Measurements from ENCODE around the gene TSSC4. TPM values are rescaled to one million over a fixed set of nuclear protein-coding genes. Genes with fewer than 3 reads are reported as not detected.
A peak's percentile ranks its signal among the peaks of the same experiment; 100 is the strongest.

Gene TSSC4
- total RNA-seq, 1 experiment from 2014 or later, result 47.1 TPM

- peak overlapping the region; percentile 97 for H3K4me2 ChIP-seq (ENCODE audit: low read length)
- H3K36me3 ChIP-seq (ENCODE audit: control insufficient read depth in 1 of 2, insufficient read depth in 2 of 2, low read length in 2 of 2), result peaks cover 7 to 10% of the 10 kb centered on the region in 2 experiments; a peak in 3 of 4 replicates
- RAD21 ChIA-PET (ENCODE audit: low non-redundant PET in 1 of 2, low total read pairs in 2 of 2, uncharacterized antibody in 2 of 2, unreplicated experiment in 2 of 2), result no interaction called here
- CTCF ChIA-PET, result interaction anchor here (5.0 kb wide), 1 partner anchor 18 kb away, joined by 42 read pairs; no protein-coding TSS in a partner anchor
- H3K27me3 ChIP-seq (ENCODE audit: insufficient read depth, low read length), result no peaks in the 10 kb centered on the region
- intact Hi-C loops (cut with micrococcal nuclease), result loop anchor here (5.0 kb wide), 3 partner anchors 95 to 220 kb away; no protein-coding TSS in a partner anchor
- POLR2A ChIA-PET, result no interaction called here
- TF ChIP-seq RAD21 (IDR thresholded peaks at IDR 0.05; ENCODE audit: low read depth) (no peak), EZH2phosphoT487 (IDR thresholded peaks at IDR 0.05; ENCODE audit: borderline replicate concordance) (no peak), ZBTB33 (IDR thresholded peaks at IDR 0.05; ENCODE audit: extremely low read depth, insufficient replicate concordance, low read length) (no peak), EZH2 (IDR thresholded peaks at IDR 0.05) (no peak), SP1 (IDR thresholded peaks at IDR 0.05; ENCODE audit: low read depth) (no peak), YY1 (IDR thresholded peaks at IDR 0.05; ENCODE audit: extremely low read depth, insufficient replicate concordance, low read depth, low read length) (no peak), POLR2AphosphoS5 (IDR thresholded peaks at IDR 0.05; ENCODE audit: low read depth, low read length) (no peak), SRF (IDR thresholded peaks at IDR 0.05; ENCODE audit: low read depth) (no peak), CBX3 (IDR thresholded peaks at IDR 0.05; ENCODE audit: low read depth) (no peak), CEBPB (IDR thresholded peaks at IDR 0.05; ENCODE audit: low read depth) (no peak), EGR1 (IDR thresholded peaks at IDR 0.05; ENCODE audit: low read depth) (no peak), ZNF274 (IDR thresholded peaks at IDR 0.05; ENCODE audit: low read depth, low read length) (no peak), ATF3 (IDR thresholded peaks at IDR 0.05) (no peak), REST (IDR thresholded peaks at IDR 0.05; ENCODE audit: low read depth) (no peak), SIN3A (IDR thresholded peaks at IDR 0.05; ENCODE audit: low read depth) (no peak), CTCF (IDR thresholded peaks at IDR 0.05 in 2 of 3, conservative IDR thresholded peaks at IDR 0.05 in 1 of 3; ENCODE audit: borderline replicate concordance in 1 of 3, insufficient read depth in 1 of 3, low read depth in 2 of 3, low read length in 2 of 3) (no peak), TCF7L2 (IDR thresholded peaks at IDR 0.05; ENCODE audit: borderline replicate concordance, extremely low read depth, insufficient read depth, insufficient read length) (no peak)
- H3K79me2 ChIP-seq (ENCODE audit: insufficient read depth, low read length), result peaks cover 20% of the 10 kb centered on the region
- H3K9me3 ChIP-seq (ENCODE audit: control insufficient read depth in 1 of 2, insufficient read depth in 1 of 2, low read depth in 1 of 2, low read length in 2 of 2), result no peaks in the 10 kb centered on the region
- peak overlapping the region; percentile 100 for H3K4me3 ChIP-seq (replicated peaks in 1 of 2; ENCODE audit: low read depth in 1 of 2, low read length in 2 of 2)
- ATAC-seq (no peak), DNase-seq (ENCODE audit: low read depth, low spot score) (no peak)
- H3K4me1 ChIP-seq (ENCODE audit: control insufficient read depth in 1 of 2, insufficient read depth in 2 of 2, low read length in 2 of 2), result peaks cover 16 to 27% of the 10 kb centered on the region in 2 experiments
- peak overlapping the region; percentile 96 for H3K9ac ChIP-seq (ENCODE audit: low read length)
- no TSS peak for BruUV-seq (replicated peaks)
- H3K9me2 ChIP-seq (ENCODE audit: insufficient read depth), result no peaks in the 10 kb centered on the region
- H4K20me1 ChIP-seq (ENCODE audit: insufficient read depth), result no peaks in the 10 kb centered on the region
- H2AFZ ChIP-seq (ENCODE audit: low read depth, low read length, poor library complexity, severe bottlenecking), result no peak overlapping the region
- H3K27ac ChIP-seq (ENCODE audit: low read depth, low read length), result peak overlapping the region; percentile 73; the same call in 1 of the 2 replicates
These were observed 1.6 kb downstream of the TSSC4 start for GRCh38 chr11:2402106-2402505.

Measured in HCT116 (cell line).